HL-60 (cell line): ENCODE data around the gene MBD5.
"Not testable (repeated sequence)": the region's sequence is repeated elsewhere in the genome, so short reads cannot be mapped to it uniquely, and the experiment has no call there.

Experiments used
- DNase-seq, 2 experiments: peaks; one replicate each; pipeline ENCODE4 v3.0.0-alpha.2; 2010 to 2020; ENCODE audit warnings: low read depth in 1 of 2, low spot score in 1 of 2
- H3K27ac ChIP-seq: fragments of 250-450 bp; sonication (Bioruptor Pico); replicated peaks from 2 replicates; pipeline ENCODE4 v1.5.1; 2020; ENCODE audit warnings: mild to moderate bottlenecking, moderate library complexity
- H3K27me3 ChIP-seq: fragments of 250-450 bp; sonication (Bioruptor Pico); 2 replicates; pipeline ENCODE4 v1.5.1; 2021; ENCODE audit warnings: mild to moderate bottlenecking, moderate library complexity; ENCODE audit not compliant: insufficient read depth, poor library complexity, severe bottlenecking
- H3K4me3 ChIP-seq: replicated peaks from 2 replicates; pipeline ENCODE4 v1.5.1; 2011; ENCODE audit warnings: mild to moderate bottlenecking, control low read depth, low read length; ENCODE audit not compliant: insufficient read depth
- GABPA ChIP-seq: IDR thresholded peaks from 2 replicates; pipeline ENCODE4 v1.6.1; 2012; ENCODE audit warnings: low read depth
- POLR2AphosphoS5 ChIP-seq: IDR thresholded peaks from 2 replicates; pipeline ENCODE4 v1.6.1; 2012; ENCODE audit warnings: low read depth
- SPI1 ChIP-seq: IDR thresholded peaks from 2 replicates; pipeline ENCODE4 v1.6.1; 2012; ENCODE audit warnings: low read depth, mild to moderate bottlenecking, borderline replicate concordance
- TF ChIP-seq, protein P1 (sequence below): IDR thresholded peaks from 2 replicates; pipeline ENCODE4 v1.6.1; 2012; ENCODE audit warnings: low read depth; ENCODE audit not compliant: insufficient replicate concordance
- TF ChIP-seq, protein P2 (sequence below): IDR thresholded peaks from one replicate; pipeline ENCODE4 v1.5.1; 2011; ENCODE audit warnings: low read length, control low read depth, inconsistent platforms; ENCODE audit not compliant: insufficient read depth

Gene MBD5

DNA sequence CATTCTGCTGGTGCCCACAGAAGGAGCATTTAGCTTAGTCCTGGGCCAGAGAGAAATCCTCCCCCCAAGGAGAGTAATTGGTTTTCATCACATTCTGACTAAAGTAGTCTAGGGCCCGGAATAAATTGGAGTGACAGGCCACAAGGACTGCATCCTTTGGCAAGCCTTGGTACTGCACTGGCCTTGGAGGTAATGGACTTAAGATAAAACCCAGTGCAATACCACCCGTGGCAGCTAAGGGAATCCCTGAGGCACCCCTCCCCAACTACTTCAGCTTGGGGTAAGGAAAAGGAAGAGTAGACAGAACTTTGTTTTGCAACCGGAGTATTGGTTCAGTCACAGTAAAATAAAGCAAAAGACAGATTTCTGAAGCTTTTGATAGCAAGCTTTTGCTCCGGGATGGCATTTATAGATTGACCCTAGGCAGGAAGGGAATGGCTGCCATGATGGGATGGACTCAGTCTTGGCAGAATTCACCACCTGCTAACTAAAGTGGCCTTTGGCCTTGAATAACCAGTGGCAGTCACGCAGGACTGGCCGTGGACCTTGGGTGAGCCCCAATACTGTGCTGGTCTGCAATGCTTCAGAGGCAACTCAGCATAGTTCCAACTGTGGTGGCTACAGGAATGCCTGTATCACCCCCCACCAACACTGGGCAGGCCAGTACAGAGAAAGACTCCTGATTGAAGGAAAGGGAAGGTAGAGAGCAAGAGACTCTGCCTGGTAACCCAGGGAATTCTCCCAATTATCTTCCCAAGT, 14.5 kb upstream of the MBD5 start:
- no peaks in the 10 kb centered on the region for H3K27me3 ChIP-seq
- no peak for DNase-seq
- TF ChIP-seq, protein P1, sequence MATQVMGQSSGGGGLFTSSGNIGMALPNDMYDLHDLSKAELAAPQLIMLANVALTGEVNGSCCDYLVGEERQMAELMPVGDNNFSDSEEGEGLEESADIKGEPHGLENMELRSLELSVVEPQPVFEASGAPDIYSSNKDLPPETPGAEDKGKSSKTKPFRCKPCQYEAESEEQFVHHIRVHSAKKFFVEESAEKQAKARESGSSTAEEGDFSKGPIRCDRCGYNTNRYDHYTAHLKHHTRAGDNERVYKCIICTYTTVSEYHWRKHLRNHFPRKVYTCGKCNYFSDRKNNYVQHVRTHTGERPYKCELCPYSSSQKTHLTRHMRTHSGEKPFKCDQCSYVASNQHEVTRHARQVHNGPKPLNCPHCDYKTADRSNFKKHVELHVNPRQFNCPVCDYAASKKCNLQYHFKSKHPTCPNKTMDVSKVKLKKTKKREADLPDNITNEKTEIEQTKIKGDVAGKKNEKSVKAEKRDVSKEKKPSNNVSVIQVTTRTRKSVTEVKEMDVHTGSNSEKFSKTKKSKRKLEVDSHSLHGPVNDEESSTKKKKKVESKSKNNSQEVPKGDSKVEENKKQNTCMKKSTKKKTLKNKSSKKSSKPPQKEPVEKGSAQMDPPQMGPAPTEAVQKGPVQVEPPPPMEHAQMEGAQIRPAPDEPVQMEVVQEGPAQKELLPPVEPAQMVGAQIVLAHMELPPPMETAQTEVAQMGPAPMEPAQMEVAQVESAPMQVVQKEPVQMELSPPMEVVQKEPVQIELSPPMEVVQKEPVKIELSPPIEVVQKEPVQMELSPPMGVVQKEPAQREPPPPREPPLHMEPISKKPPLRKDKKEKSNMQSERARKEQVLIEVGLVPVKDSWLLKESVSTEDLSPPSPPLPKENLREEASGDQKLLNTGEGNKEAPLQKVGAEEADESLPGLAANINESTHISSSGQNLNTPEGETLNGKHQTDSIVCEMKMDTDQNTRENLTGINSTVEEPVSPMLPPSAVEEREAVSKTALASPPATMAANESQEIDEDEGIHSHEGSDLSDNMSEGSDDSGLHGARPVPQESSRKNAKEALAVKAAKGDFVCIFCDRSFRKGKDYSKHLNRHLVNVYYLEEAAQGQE: no peak
- TF ChIP-seq POLR2AphosphoS5: no peak
- no peak for TF ChIP-seq SPI1
- TF ChIP-seq, protein P2, sequence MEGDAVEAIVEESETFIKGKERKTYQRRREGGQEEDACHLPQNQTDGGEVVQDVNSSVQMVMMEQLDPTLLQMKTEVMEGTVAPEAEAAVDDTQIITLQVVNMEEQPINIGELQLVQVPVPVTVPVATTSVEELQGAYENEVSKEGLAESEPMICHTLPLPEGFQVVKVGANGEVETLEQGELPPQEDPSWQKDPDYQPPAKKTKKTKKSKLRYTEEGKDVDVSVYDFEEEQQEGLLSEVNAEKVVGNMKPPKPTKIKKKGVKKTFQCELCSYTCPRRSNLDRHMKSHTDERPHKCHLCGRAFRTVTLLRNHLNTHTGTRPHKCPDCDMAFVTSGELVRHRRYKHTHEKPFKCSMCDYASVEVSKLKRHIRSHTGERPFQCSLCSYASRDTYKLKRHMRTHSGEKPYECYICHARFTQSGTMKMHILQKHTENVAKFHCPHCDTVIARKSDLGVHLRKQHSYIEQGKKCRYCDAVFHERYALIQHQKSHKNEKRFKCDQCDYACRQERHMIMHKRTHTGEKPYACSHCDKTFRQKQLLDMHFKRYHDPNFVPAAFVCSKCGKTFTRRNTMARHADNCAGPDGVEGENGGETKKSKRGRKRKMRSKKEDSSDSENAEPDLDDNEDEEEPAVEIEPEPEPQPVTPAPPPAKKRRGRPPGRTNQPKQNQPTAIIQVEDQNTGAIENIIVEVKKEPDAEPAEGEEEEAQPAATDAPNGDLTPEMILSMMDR: no peak
- TF ChIP-seq GABPA: no peak
- H3K27ac ChIP-seq: no peak overlapping the region
- H3K4me3 ChIP-seq: no peak overlapping the region

DNA sequence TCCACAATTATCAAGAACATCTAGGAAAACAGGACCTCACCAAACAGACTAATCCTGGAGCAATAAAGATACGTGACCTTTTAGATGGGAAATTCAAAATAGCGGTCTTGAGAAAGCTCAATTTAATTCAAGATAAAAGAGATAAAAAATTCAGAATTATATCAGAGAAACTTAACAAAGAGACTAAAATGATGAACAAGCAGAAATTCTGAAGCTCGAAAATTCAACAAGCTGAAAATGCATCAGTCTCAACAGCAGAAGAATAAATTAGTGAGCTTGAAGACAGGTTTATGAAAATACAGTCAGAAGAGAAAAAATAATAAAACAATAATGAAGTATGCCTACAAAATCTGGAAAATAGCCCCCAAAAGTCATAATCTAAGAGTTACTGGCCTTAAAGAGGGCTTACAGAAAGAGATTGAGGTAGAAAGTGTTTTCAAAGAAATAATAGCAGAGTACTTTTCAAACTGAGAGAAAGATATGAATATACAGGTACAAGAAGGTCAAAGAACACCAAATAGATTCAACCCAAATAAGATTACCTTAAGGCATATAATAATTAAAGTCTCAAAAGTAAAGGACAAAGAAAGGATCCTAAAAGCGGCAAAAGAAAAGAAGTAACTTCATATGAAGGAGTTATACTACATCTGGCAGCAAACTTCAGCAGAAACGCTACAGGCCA, 13.5 kb upstream of the MBD5 start:
- TF ChIP-seq SPI1 (no peak), GABPA (no peak), POLR2AphosphoS5 (no peak)
- TF ChIP-seq, protein P1: no peak
- TF ChIP-seq, protein P2: no peak
- Histone ChIP-seq H3K27ac (no peak overlapping the region), H3K27me3 (no peaks in the 10 kb centered on the region), H3K4me3 (no peak overlapping the region)
- no peak for DNase-seq

DNA sequence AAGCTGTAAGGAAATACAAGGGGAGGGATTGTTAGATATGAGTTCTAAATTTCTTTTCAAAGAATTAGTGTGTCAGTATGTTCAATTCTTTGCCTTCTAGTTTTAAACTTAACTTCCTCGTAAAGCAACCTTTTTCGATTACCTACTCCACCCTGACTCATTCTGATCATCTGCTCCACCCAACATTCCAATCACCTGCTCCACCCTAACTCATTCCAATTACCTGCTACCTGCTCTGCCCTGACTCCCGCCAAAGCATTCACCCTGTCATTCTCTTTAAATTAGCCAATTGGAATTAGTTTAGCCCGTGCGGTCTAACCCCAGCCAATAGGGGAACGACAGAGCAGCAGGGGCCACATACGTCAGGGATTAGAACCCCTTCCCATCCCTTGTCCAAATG, 12.5 kb upstream of the MBD5 start:
- not testable (repeated sequence) for H3K4me3 ChIP-seq, DNase-seq, H3K27ac ChIP-seq

DNA sequence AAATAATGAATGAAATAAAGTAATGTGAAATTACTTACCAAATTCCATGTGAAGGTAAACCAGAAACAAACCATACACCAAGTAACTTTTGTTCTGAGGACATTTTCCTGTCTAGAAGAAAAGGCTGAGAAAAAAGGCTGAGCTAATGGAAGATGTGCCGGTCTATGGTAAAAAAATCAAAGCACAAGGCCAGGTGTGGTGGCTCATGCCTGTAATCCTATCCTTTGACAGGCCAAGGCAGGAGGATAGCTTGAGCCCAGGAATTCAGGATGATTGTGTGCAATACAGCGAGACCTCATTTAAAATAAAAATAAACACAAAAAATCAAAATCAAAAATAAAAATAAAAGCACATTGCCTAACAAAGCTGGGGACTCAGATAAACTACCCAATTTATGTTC, 7.0 kb upstream of the MBD5 start:
- Histone ChIP-seq H3K27ac (no peak overlapping the region), H3K4me3 (no peak overlapping the region), H3K27me3 (no peaks in the 10 kb centered on the region)
- TF ChIP-seq SPI1 (no peak), POLR2AphosphoS5 (no peak), GABPA (no peak)
- TF ChIP-seq, protein P1: no peak
- TF ChIP-seq, protein P2: no peak
- DNase-seq: no peak

More for the DNA sequence above, 12.5 kb upstream of the MBD5 start:
- H3K27me3 ChIP-seq: not testable (repeated sequence)
